Endothelial cell (in vitro differentiated cells): Measurements from ENCODE around the gene LRRC45. TPM values are rescaled to one million over a fixed set of nuclear protein-coding genes. Genes with fewer than 3 reads are reported as not detected.
"Not testable (repeated sequence)": the region's sequence is repeated elsewhere in the genome, so short reads cannot be mapped to it uniquely, and the experiment has no call there.

Source experiments
- DNase-seq: peaks from one replicate; pipeline ENCODE4 v3.0.0; 2021; ENCODE audit warnings: low spot score
- H3K27ac Mint-ChIP-seq: one replicate; pipeline ENCODE4 v1.8.0; 2021; ENCODE audit warnings: mixed read lengths, inconsistent platforms; ENCODE audit not compliant: unreplicated experiment
- H3K27me3 Mint-ChIP-seq: one replicate; pipeline ENCODE4 v1.8.0; 2021; ENCODE audit warnings: mild to moderate bottlenecking, moderate library complexity, mixed read lengths, inconsistent platforms; ENCODE audit not compliant: unreplicated experiment
- H3K36me3 Mint-ChIP-seq: one replicate; pipeline ENCODE4 v1.8.0; 2021; ENCODE audit warnings: mild to moderate bottlenecking, low read depth, mixed read lengths, inconsistent platforms; ENCODE audit not compliant: unreplicated experiment
- H3K4me1 Mint-ChIP-seq: one replicate; pipeline ENCODE4 v1.8.0; 2021; ENCODE audit warnings: mild to moderate bottlenecking, mixed read lengths, inconsistent platforms; ENCODE audit not compliant: unreplicated experiment
- H3K4me3 Mint-ChIP-seq: one replicate; pipeline ENCODE4 v1.8.0; 2021; ENCODE audit warnings: mild to moderate bottlenecking, mixed read lengths, inconsistent platforms; ENCODE audit not compliant: unreplicated experiment
- H3K9me3 Mint-ChIP-seq: one replicate; pipeline ENCODE4 v1.8.0; 2021; ENCODE audit warnings: mixed read lengths, inconsistent platforms; ENCODE audit not compliant: unreplicated experiment
- CTCF ChIP-seq: fragments of 200-600 bp; sonication (generic); IDR thresholded peaks from one replicate; pipeline ENCODE4 v1.5.0; 2021; ENCODE audit warnings: antibody characterized with exemption; ENCODE audit not compliant: unreplicated experiment
- total RNA-seq: library from RNA; stranded (reverse); fragmentation: NEBNext Ultra II Directional; extraction: Animal tissue kit (Norgen Biotek cat#: 25700); gene quantifications from one replicate; pipeline ENCODE4 v1.2.1, GENCODE V29; 2021; ENCODE audit not compliant: unreplicated experiment

The LRRC45 gene
- total RNA-seq, 1 donor from 2014 or later = 12.2 TPM

GRCh38 chr17:82035488-82035887 is 12.4 kb downstream of the LRRC45 start:
- Mint-ChIP-seq H3K36me3 (peaks cover 6% of the 10 kb centered on the region), H3K9me3 (no peaks in the 10 kb centered on the region), H3K27ac (no peak overlapping the region), H3K27me3 (peaks cover 15% of the 10 kb centered on the region), H3K4me3 (peak overlapping the region; percentile 82), H3K4me1 (peaks cover 11% of the 10 kb centered on the region)
- TF ChIP-seq CTCF = no peak
- no peak for DNase-seq

GRCh38 chr17:82035956-82036633 is 13.0 kb downstream of the LRRC45 start:
- H3K36me3 Mint-ChIP-seq = peaks cover 6% of the 10 kb centered on the region
- no peak overlapping the region for H3K27ac Mint-ChIP-seq
- peaks cover 15% of the 10 kb centered on the region for H3K27me3 Mint-ChIP-seq
- H3K4me1 Mint-ChIP-seq = peaks cover 11% of the 10 kb centered on the region
- TF ChIP-seq CTCF = no peak
- no peaks in the 10 kb centered on the region for H3K9me3 Mint-ChIP-seq
- no peak overlapping the region for H3K4me3 Mint-ChIP-seq
- DNase-seq = no peak

- Mint-ChIP-seq H3K4me1 (peaks cover 11% of the 10 kb centered on the region), H3K27ac (no peak overlapping the region), H3K36me3 (peaks cover 6% of the 10 kb centered on the region), H3K4me3 (no peak overlapping the region), H3K9me3 (no peaks in the 10 kb centered on the region), H3K27me3 (peaks cover 18% of the 10 kb centered on the region)
- no peak for TF ChIP-seq CTCF
- no peak for DNase-seq
These were observed 13.6 kb downstream of the LRRC45 start for GRCh38 chr17:82036634-82037091.

- TF ChIP-seq CTCF = peak; percentile 75
- peak within 1 kb of the TSS; percentile 89 for H3K4me3 Mint-ChIP-seq
- no peak within 1 kb of the TSS for H3K27ac Mint-ChIP-seq
- peak; percentile 96 for DNase-seq
- peaks cover 6% of the 10 kb centered on the region for H3K36me3 Mint-ChIP-seq
- H3K9me3 Mint-ChIP-seq = no peaks in the 10 kb centered on the region
- H3K4me1 Mint-ChIP-seq = peaks cover 11% of the 10 kb centered on the region
- H3K27me3 Mint-ChIP-seq = peaks cover 20% of the 10 kb centered on the region
These were observed 14.2 kb downstream of the LRRC45 start, which contains the start of gene DCXR for GRCh38 chr17:82037092-82037888. Gene DCXR (minus strand): TSS chr17:82037697. CDS start chr17:82037682, 15 bp downstream.

- Mint-ChIP-seq H3K27ac (no peak overlapping the region), H3K9me3 (no peaks in the 10 kb centered on the region), H3K4me1 (peaks cover 11% of the 10 kb centered on the region), H3K27me3 (peaks cover 22% of the 10 kb centered on the region), H3K4me3 (peak overlapping the region; percentile 89), H3K36me3 (peaks cover 6% of the 10 kb centered on the region)
- DNase-seq = no peak
- no peak for TF ChIP-seq CTCF
These were observed 14.7 kb downstream of the LRRC45 start for GRCh38 chr17:82037889-82038195.

GRCh38 chr17:82038796-82039409 is 15.8 kb downstream of the LRRC45 start:
- Mint-ChIP-seq H3K27me3 (peaks cover 18% of the 10 kb centered on the region), H3K4me1 (peaks cover 11% of the 10 kb centered on the region)
- H3K36me3 Mint-ChIP-seq, DNase-seq, H3K9me3 Mint-ChIP-seq, H3K27ac Mint-ChIP-seq, H3K4me3 Mint-ChIP-seq: not testable (repeated sequence)
